ENCODE results near the gene FADS3.

DNA sequence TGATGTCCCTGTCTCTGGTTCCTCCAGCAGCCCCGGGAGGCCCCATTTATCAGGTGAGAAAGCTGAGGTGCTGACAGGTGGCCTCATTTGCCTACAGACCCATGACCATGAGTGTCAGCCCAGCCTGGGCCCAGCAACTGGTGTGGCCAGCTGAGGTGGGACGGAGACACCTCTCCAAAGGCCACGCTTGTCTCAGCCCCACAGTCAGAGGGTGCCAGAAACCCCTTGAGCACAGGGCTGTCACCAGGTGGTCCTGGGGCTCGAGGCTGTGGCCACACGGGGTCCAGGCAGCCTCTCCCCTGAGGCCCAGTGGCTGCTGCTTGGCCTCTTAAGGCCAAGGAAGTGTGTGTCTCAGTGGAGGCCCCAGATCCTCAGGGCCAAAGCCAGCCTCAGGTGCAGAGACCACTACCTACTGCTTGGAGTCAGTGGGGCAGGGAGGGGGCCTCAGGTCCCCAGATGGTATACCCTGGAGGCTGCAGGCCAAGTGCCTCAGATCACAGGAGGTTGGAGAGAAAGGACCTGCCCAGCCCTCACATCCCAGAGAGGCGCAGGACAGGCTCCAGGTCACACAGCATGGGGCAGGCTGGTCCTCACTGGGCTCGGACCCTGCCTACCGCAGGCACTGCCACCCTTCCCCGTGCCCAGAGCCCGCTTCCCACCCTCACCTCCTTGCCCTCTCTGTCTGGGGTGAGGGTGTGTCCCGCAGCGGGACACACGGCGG, 14.6 kb upstream of the FADS3 start:
- TF ChIP-seq, protein P1, sequence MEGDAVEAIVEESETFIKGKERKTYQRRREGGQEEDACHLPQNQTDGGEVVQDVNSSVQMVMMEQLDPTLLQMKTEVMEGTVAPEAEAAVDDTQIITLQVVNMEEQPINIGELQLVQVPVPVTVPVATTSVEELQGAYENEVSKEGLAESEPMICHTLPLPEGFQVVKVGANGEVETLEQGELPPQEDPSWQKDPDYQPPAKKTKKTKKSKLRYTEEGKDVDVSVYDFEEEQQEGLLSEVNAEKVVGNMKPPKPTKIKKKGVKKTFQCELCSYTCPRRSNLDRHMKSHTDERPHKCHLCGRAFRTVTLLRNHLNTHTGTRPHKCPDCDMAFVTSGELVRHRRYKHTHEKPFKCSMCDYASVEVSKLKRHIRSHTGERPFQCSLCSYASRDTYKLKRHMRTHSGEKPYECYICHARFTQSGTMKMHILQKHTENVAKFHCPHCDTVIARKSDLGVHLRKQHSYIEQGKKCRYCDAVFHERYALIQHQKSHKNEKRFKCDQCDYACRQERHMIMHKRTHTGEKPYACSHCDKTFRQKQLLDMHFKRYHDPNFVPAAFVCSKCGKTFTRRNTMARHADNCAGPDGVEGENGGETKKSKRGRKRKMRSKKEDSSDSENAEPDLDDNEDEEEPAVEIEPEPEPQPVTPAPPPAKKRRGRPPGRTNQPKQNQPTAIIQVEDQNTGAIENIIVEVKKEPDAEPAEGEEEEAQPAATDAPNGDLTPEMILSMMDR (IDR thresholded peaks at IDR 0.05), result no peak
- TF ChIP-seq EZH2 (IDR thresholded peaks at IDR 0.05; ENCODE audit: borderline replicate concordance, insufficient read depth, low read depth, low read length, poor library complexity, severe bottlenecking), result no peak
